Astrocyte (in vitro differentiated cells and primary cell): Measurements from ENCODE around the gene CCDC88B. TPM values are rescaled to one million over a fixed set of nuclear protein-coding genes. Genes with fewer than 3 reads are reported as not detected.

Source experiments
- DNase-seq: peaks from one replicate; pipeline ENCODE4 v3.0.0-alpha.2; 2010; ENCODE audit warnings: low read depth
- FAIRE-seq: peaks from 2 replicates; lab custom pipeline; 2011; peaks lifted over from hg19 to GRCh38; lab: Jason Lieb, UNC
- H2AFZ ChIP-seq: 2 replicates; pipeline ENCODE4 v1.6.0; 2012; ENCODE audit warnings: low read depth, low read length, inconsistent platforms
- H3K27ac ChIP-seq: 2 replicates; pipeline ENCODE4 v1.5.1; 2011; ENCODE audit warnings: low read depth, low read length, inconsistent platforms
- H3K27me3 ChIP-seq: 2 replicates; pipeline ENCODE4 v1.6.0; 2011; ENCODE audit warnings: low read length, inconsistent platforms; ENCODE audit not compliant: insufficient read depth
- H3K36me3 ChIP-seq: 2 replicates; pipeline ENCODE4 v1.5.1; 2011; ENCODE audit warnings: low read length, inconsistent platforms; ENCODE audit not compliant: insufficient read depth
- H3K4me1 ChIP-seq: 2 replicates; pipeline ENCODE4 v1.5.1; 2011; ENCODE audit warnings: low read length, inconsistent platforms; ENCODE audit not compliant: insufficient read depth
- H3K4me2 ChIP-seq: 2 replicates; pipeline ENCODE4 v1.6.0; 2012; ENCODE audit warnings: low read length, inconsistent platforms
- H3K4me3 ChIP-seq: 2 replicates; pipeline ENCODE4 v1.5.1; 2011; ENCODE audit warnings: low read depth, mild to moderate bottlenecking, low read length, inconsistent platforms; ENCODE audit not compliant: insufficient read depth
- H3K79me2 ChIP-seq: 2 replicates; pipeline ENCODE4 v1.6.0; 2012; ENCODE audit warnings: mild to moderate bottlenecking, low read length, inconsistent platforms; ENCODE audit not compliant: insufficient read depth
- H3K9ac ChIP-seq: 2 replicates; pipeline ENCODE4 v1.6.0; 2012; ENCODE audit warnings: mild to moderate bottlenecking, low read length, inconsistent platforms
- H3K9me3 ChIP-seq: 2 replicates; pipeline ENCODE4 v1.5.1; 2012; ENCODE audit warnings: low read depth, mild to moderate bottlenecking, low read length, inconsistent platforms; ENCODE audit not compliant: insufficient read depth
- H4K20me1 ChIP-seq: 2 replicates; pipeline ENCODE4 v1.6.0; 2012; ENCODE audit warnings: low read length, inconsistent platforms; ENCODE audit not compliant: insufficient read depth
- H3K27ac Mint-ChIP-seq: one replicate; pipeline ENCODE4 v1.8.0; 2021; ENCODE audit warnings: mild to moderate bottlenecking, mixed read lengths; ENCODE audit not compliant: unreplicated experiment
- H3K27me3 Mint-ChIP-seq: one replicate; pipeline ENCODE4 v1.8.0; 2021; ENCODE audit warnings: low read depth, mixed read lengths; ENCODE audit not compliant: unreplicated experiment
- H3K36me3 Mint-ChIP-seq: one replicate; pipeline ENCODE4 v1.8.0; 2021; ENCODE audit warnings: low read depth, mixed read lengths; ENCODE audit not compliant: unreplicated experiment
- H3K4me1 Mint-ChIP-seq: one replicate; pipeline ENCODE4 v1.8.0; 2021; ENCODE audit warnings: low read depth, mixed read lengths; ENCODE audit not compliant: unreplicated experiment
- H3K4me3 Mint-ChIP-seq: one replicate; pipeline ENCODE4 v1.8.0; 2021; ENCODE audit warnings: mild to moderate bottlenecking, moderate library complexity, mixed read lengths; ENCODE audit not compliant: unreplicated experiment
- H3K9me3 Mint-ChIP-seq: one replicate; pipeline ENCODE4 v1.8.0; 2021; ENCODE audit warnings: mild to moderate bottlenecking, mixed read lengths; ENCODE audit not compliant: unreplicated experiment
- CTCF ChIP-seq: IDR thresholded peaks from 2 replicates; pipeline ENCODE4 v1.5.1; 2011; ENCODE audit warnings: low read depth, mild to moderate bottlenecking, inconsistent platforms, low read length, moderate library complexity; ENCODE audit not compliant: insufficient read depth
- EZH2 ChIP-seq: IDR thresholded peaks from 2 replicates; pipeline ENCODE4 v1.6.1; 2012; ENCODE audit warnings: mild to moderate bottlenecking, low read length, inconsistent platforms; ENCODE audit not compliant: insufficient read depth
- total RNA-seq: library from RNA; stranded (reverse); gene quantifications from 2 replicates; pipeline ENCODE4 v1.2.1, GENCODE V29; 2021

The CCDC88B gene
- total RNA-seq, 1 donor from 2014 or later = 1.2 TPM

- no peak overlapping the region for H3K4me3 ChIP-seq
- H3K27me3 ChIP-seq = peaks cover 82% of the 10 kb centered on the region
- Mint-ChIP-seq H3K4me1 (peaks cover 10% of the 10 kb centered on the region), H3K9me3 (no peaks in the 10 kb centered on the region), H3K27me3 (peaks cover 64% of the 10 kb centered on the region), H3K27ac (no peak overlapping the region), H3K36me3 (no peaks in the 10 kb centered on the region), H3K4me3 (no peak overlapping the region)
- H3K36me3 ChIP-seq = no peaks in the 10 kb centered on the region
- H3K79me2 ChIP-seq = no peaks in the 10 kb centered on the region
- TF ChIP-seq CTCF (no peak), EZH2 (no peak)
- no peak overlapping the region for H3K4me2 ChIP-seq
- peaks cover 15% of the 10 kb centered on the region for H4K20me1 ChIP-seq
- peaks cover 14% of the 10 kb centered on the region for H3K4me1 ChIP-seq
- H3K9ac ChIP-seq = no peak overlapping the region
- H3K9me3 ChIP-seq = no peaks in the 10 kb centered on the region
- DNase-seq (no peak), FAIRE-seq (no peak)
- no peak overlapping the region for H3K27ac ChIP-seq
- no peak overlapping the region for H2AFZ ChIP-seq
Measured at GRCh38 chr11:64296236-64296635, 43.8 kb upstream of the CCDC88B start.

DNA sequence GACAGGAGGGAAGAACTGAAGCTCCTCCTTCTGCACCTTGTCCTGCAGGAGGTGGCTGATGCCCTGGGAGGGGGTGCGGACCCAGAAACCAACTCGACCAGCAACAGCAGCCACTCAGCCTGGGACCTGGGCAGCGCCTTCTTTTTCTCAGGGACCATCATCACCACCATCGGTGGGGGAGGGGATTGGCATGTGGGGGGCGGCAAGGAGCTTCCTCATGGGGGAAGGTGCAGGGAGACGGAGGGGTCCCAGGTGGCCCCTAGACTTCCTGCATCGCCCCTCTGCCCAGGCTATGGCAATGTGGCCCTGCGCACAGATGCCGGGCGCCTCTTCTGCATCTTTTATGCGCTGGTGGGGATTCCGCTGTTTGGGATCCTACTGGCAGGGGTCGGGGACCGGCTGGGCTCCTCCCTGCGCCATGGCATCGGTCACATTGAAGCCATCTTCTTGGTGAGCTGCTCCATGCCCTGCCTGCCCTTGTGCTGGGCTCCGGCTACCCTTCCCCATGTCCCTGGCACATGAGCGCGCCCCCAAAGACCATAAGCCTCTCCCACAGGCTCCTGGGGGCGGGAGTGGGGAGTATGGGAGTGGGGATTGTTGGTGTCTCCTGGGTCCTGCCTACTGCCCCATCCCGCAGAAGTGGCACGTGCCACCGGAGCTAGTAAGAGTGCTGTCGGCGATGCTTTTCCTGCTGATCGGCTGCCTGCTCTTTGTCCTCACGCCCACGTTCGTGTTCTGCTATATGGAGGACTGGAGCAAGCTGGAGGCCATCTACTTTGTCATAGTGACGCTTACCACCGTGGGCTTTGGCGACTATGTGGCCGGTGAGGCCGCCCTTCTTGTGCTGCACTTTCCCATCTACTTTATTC is 42.9 kb upstream of the CCDC88B start:
- Histone ChIP-seq H2AFZ (no peak overlapping the region), H3K79me2 (no peaks in the 10 kb centered on the region), H3K4me1 (peaks cover 11% of the 10 kb centered on the region), H3K27me3 (peaks cover 79% of the 10 kb centered on the region), H3K4me3 (no peak overlapping the region), H3K36me3 (no peaks in the 10 kb centered on the region), H3K9ac (no peak overlapping the region), H3K4me2 (no peak overlapping the region), H3K9me3 (no peaks in the 10 kb centered on the region), H3K27ac (no peak overlapping the region), H4K20me1 (peaks cover 15% of the 10 kb centered on the region)
- no peak overlapping the region for H3K27ac Mint-ChIP-seq
- DNase-seq = no peak
- peaks cover 10% of the 10 kb centered on the region for H3K4me1 Mint-ChIP-seq
- no peaks in the 10 kb centered on the region for H3K36me3 Mint-ChIP-seq
- peaks cover 69% of the 10 kb centered on the region for H3K27me3 Mint-ChIP-seq
- no peaks in the 10 kb centered on the region for H3K9me3 Mint-ChIP-seq
- FAIRE-seq = no peak
- TF ChIP-seq CTCF = no peak
- peak; percentile 78 for TF ChIP-seq EZH2
- peak overlapping the region; percentile 45 for H3K4me3 Mint-ChIP-seq
